ENCODE results near the gene FLII. TPM values are rescaled to one million over a fixed set of nuclear protein-coding genes. Genes with fewer than 3 reads are reported as not detected.

The FLII gene
- total RNA-seq, 1 experiment from 2014 or later: 264 TPM

- Histone ChIP-seq H4K20me1 (ENCODE audit: insufficient read depth) (no peaks in the 10 kb centered on the region), H3K9me3 (ENCODE audit: control insufficient read depth in 1 of 2, insufficient read depth in 1 of 2, low read depth in 1 of 2, low read length in 2 of 2) (no peaks in the 10 kb centered on the region), H3K4me3 (replicated peaks in 1 of 2; ENCODE audit: low read depth in 1 of 2, low read length in 2 of 2) (no peak overlapping the region), H3K9ac (ENCODE audit: low read length) (no peak overlapping the region), H3K27ac (ENCODE audit: low read depth, low read length) (no peak overlapping the region), H2AFZ (ENCODE audit: low read depth, low read length, poor library complexity, severe bottlenecking) (no peak overlapping the region), H3K27me3 (ENCODE audit: insufficient read depth, low read length) (no peaks in the 10 kb centered on the region), H3K9me2 (ENCODE audit: insufficient read depth) (no peaks in the 10 kb centered on the region), H3K4me2 (ENCODE audit: low read length) (no peak overlapping the region), H3K4me1 (ENCODE audit: control insufficient read depth in 1 of 2, insufficient read depth in 2 of 2, low read length in 2 of 2) (peaks cover 9 to 13% of the 10 kb centered on the region in 2 experiments; a peak in 3 of 4 replicates), H3K79me2 (ENCODE audit: insufficient read depth, low read length) (peaks cover 37% of the 10 kb centered on the region), H3K36me3 (ENCODE audit: control insufficient read depth in 1 of 2, insufficient read depth in 2 of 2, low read length in 2 of 2) (peaks cover 15 to 48% of the 10 kb centered on the region in 2 experiments)
- DNase-seq (ENCODE audit: low read depth, low spot score) (no peak), ATAC-seq (no peak)
- RAD21 ChIA-PET (ENCODE audit: low non-redundant PET in 1 of 2, low total read pairs in 2 of 2, uncharacterized antibody in 2 of 2, unreplicated experiment in 2 of 2): no interaction called here
- intact Hi-C loops (cut with micrococcal nuclease): no loop called here
- no peak for TF ChIP-seq SIN3A (IDR thresholded peaks at IDR 0.05; ENCODE audit: low read depth)
- no peak for TF ChIP-seq CBX3 (IDR thresholded peaks at IDR 0.05; ENCODE audit: low read depth)
- TF ChIP-seq MAX (IDR thresholded peaks at IDR 0.05): no peak
- TF ChIP-seq ZNF274 (IDR thresholded peaks at IDR 0.05; ENCODE audit: low read depth, low read length): no peak
- no peak for TF ChIP-seq ATF3 (IDR thresholded peaks at IDR 0.05)
- no peak for TF ChIP-seq FOSL1 (IDR thresholded peaks at IDR 0.05; ENCODE audit: low read depth)
- no peak for TF ChIP-seq CEBPB (IDR thresholded peaks at IDR 0.05; ENCODE audit: low read depth)
- no peak for TF ChIP-seq POLR2AphosphoS5 (IDR thresholded peaks at IDR 0.05; ENCODE audit: low read depth, low read length)
- TF ChIP-seq CTCF (IDR thresholded peaks at IDR 0.05 in 2 of 3, conservative IDR thresholded peaks at IDR 0.05 in 1 of 3; ENCODE audit: borderline replicate concordance in 1 of 3, insufficient read depth in 1 of 3, low read depth in 2 of 3, low read length in 2 of 3): no peak
- TF ChIP-seq JUND (IDR thresholded peaks at IDR 0.05): no peak
- no peak for TF ChIP-seq SP1 (IDR thresholded peaks at IDR 0.05; ENCODE audit: low read depth)
- TF ChIP-seq EZH2 (IDR thresholded peaks at IDR 0.05): no peak
- TF ChIP-seq EZH2phosphoT487 (IDR thresholded peaks at IDR 0.05; ENCODE audit: borderline replicate concordance): no peak
- no peak for TF ChIP-seq ZBTB33 (IDR thresholded peaks at IDR 0.05; ENCODE audit: extremely low read depth, insufficient replicate concordance, low read length)
- no peak for TF ChIP-seq SRF (IDR thresholded peaks at IDR 0.05; ENCODE audit: low read depth)
- TF ChIP-seq REST (IDR thresholded peaks at IDR 0.05; ENCODE audit: low read depth): no peak
- no peak for TF ChIP-seq YY1 (IDR thresholded peaks at IDR 0.05; ENCODE audit: extremely low read depth, insufficient replicate concordance, low read depth, low read length)
- CTCF ChIA-PET: interaction anchor here (1.0 kb wide), 1 partner anchor 36 kb away, joined by 3 read pairs; no protein-coding TSS in a partner anchor
- POLR2A ChIA-PET: no interaction called here
- BruUV-seq (replicated peaks): no TSS peak
Observed at GRCh38 chr17:18253187-18253884, 5.2 kb downstream of the FLII start.

All from HCT116 (cell line).